T follicular helper cell (primary cell): Measurements from ENCODE around the gene TM9SF1.
A peak's percentile ranks its signal among the peaks of the same experiment; 100 is the strongest.
"Not testable (repeated sequence)": the region's sequence is repeated elsewhere in the genome, so short reads cannot be mapped to it uniquely, and the experiment has no call there.

Experiments
- DNase-seq: peaks from one replicate; pipeline ENCODE4 v3.0.0-alpha.2; 2020; ENCODE audit warnings: low read depth

Gene TM9SF1

DNA sequence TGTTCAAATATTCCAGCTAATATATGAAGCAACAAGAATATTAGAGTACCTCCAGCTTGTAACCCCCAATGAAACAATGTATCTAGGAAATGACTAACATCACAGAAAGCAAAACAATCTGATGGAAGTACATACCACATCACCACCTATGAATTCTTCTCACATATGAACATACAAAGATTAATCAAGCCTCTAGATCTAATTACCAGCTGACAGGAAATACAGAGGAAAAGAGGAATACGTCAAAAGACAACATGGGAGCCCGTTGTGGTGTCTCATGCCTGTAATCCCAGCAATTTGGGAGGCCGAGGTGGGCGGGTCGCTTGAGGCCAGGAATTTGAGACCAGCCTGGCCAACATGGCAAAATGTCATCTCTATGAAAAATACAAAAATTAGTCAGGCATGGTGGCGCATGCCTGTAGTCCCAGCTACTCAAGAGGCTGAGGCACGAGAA lies 29.4 kb upstream of the TM9SF1 start:
- DNase-seq, result no peak

DNA sequence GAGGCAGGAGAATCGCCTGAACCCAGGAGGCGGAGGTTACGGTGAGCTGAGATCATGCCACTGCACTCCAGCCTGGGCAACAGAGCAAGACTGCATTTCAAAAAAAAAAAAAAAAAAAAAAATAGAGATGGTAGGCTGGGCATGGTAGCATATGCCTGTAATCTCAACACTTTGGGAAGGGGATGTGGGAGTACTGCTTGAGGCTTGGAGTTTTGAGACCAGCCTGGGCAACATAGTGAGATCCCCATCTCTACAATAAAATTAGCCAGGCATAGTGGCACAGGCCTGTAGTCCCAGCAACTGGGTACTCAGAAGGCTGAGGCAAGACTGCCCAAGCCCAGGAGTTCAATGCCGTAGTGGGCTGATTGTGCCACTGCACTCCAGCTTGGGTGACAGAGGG lies 27.7 kb upstream of the TM9SF1 start:
- DNase-seq, result not testable (repeated sequence)

DNA sequence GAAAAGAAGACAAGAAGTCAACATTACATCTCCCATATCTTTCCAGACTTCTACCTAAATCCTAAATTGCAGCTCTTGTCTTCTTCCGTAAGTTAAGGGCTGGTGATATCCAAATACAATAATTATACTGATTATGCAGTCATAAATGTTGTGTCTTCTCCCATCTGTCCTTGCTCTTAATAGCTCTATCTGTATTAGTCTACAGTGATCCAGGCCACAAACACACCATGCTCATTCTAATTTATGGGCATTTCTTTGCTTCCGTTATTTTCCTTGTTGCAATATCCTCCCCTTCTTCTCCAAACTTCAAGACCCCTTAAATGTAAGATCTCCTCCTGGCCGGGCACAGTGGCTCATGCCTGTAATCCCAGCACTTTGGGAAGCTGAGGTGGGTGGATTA lies 24.3 kb upstream of the TM9SF1 start:
- DNase-seq, result no peak

DNA sequence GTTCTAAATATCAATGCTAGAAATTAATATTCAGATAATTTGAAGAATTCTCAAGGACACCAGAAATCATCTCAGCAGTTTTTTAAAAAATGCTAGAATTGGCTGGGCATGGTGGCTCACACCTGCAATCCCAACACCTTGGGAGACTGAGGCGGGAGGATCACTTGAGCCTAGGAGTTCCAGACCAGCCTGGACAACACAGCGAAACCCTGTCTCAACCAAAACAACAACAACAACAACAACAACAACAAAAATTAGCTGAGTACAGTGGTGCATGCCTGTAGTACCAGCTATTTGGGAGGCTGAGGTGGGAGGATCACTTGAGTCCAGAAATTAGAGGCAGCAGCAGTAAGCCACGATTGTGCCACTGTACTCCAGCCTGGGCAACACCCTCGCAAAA lies 23.8 kb upstream of the TM9SF1 start:
- DNase-seq, result no peak

DNA sequence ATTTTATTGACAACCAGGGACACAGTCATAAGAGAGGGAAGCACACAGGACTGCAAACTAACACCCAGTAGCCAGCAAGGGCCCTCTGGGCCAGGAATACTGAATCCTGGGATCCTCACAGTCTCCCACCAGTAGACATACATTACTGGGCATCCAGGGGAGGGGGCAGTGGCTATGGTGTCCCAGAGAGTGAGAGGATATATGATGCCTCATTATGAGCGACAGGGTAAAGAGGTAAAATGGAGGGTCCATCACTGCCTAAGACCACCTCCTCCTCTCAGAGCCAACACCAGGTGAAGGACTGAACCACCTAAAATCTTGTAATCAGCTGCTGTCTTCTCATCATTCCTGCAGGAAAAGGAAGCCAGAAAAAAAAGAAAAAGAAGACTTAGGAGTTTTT lies 21.6 kb upstream of the TM9SF1 start:
- not testable (repeated sequence) for DNase-seq

DNA sequence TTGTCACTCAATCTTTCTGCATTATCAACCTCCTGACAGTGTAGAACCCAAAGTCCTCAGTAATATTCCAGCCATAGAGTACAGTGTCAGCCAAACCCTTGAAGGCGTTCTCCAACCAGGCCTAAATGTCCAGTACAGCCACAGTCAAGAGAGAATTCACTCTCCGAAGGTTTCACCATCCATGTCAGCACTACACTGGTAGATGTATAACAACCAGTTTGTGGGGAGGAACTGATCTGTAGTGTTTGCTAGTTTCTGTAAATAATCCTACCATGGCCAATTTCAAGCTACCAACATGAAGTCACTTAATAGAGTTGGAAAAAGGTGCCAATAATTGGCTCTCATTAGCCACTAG lies 21.1 kb upstream of the TM9SF1 start:
- DNase-seq, result no peak

DNA sequence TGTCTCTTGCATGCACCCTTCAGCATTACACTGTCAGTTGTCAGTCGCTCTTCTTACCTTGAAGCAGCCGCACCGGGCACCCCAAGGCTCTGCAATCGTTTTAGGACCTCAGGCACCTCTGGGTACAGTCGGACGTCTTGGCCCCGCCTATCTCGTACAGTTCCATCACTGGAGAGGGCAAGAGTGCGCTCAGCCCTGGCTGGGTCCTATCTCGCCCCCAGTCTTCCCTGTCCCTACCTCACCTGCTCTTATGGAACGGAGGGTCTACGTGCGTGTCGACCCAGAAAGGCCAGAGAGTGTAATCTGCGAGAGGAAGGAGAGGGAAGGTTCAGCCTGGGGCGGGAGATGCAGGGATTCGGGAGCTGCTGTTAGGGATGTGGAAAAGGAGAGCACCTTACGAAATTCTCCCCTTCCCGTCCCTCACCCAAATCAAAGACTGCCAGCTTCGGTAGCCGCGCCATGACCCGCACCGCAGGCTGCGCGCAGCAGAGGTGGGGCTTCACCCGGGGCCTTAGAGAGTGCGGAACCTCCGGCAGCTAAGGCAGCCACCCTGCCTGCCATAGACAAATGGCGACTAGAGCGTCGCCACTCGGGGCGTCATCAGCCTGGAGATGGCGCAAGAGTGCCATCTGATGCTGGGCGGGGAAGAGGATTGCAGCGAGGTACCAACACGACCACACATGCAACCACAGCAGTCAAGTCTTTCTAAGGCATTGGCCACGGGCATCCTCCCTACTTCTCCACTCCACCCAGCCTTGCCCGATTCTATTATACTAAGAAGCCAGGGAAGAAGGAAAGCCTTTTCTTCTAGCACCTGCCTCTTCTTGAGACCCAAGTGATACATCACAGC lies 20.5 kb upstream of the TM9SF1 start, which contains the start of gene MDP1:
MDP1 (minus strand) TSS at position 572 of the 850 bp plus-strand sequence; CDS start at position 461, 111 bp downstream.
- DNase-seq, result peak; percentile 84

DNA sequence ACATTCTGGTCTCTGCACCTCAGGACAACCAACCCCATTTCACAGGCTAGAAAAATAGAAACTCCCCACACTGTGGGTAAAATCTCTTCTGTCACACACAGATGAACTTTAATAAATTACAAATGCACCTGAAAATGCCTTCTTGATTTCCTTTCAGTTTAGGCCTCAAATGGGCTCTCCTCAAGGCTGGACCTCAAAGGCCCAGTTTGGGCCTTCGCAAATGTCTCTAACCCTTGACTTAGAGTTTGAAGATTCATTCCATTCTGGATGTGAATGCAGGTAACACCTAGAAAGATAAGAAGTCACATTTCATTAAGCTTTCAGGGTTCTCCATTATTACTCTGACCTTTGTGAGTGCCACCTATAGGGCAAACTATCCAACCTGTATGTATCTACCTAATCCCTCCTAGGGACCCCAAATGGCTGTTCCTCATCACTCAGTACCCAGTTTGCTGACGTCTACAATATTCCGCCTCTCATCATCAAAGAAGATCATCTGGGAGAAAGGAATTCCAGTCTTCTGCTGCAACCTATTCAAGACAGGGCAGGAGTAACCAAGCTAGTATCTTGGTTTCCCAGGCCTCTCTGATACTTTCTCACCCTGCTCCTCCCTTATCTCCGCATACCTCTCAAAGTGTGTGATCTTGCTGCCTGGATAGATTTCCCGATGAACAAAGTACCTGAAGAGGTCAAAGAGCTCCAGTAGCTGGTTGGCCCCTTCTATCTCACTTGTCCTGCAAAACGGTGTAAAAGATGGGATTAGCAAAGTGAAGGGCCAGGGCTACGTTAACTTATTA lies 18.8 kb upstream of the TM9SF1 start:
- DNase-seq, result no peak

DNA sequence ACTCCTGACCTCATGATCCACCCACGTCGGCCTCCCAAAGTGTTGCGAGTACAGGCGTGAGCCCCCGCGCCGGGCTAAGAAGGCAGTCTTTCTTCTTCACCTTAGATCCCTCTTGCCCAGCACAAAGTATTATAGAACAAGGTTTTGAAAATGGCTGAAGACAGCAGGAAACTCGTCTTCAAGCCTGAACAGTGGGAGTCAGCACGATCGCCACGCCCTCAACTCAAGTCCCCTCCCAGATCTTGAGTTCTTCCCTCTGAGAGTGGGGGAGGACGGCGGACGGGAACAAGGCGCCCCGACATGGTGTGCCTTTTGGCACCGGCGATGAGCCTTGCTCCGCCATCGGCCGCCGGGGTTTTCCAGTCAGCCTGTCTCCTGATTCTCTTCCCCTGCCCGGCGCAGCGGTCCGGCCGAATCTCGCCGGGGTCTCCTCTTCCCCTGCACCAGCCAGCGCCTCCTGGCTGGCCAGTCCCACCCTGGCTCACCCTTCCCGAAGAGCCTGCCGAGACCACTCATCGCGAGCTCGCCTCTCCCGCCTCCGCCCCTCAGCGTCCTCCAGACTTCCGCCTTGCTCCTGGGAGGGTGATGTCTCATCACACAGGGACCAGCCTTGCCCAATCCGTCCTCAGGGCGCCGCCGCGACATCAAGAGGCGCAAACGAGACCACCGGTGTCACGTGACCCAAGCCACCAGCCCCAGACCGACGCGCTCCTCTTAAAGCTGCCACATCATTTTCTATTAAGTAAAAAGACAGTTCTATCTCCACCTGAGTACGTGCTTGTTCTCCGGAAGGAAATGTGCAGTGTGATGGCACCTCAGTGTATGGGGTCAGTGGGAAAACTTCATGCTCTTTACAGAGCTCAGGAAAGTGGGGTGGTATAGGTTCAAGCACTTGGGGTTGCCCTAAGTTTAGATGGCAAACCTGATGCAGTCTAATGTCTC lies 18.0 kb upstream of the TM9SF1 start, which contains the start of gene CHMP4A:
CHMP4A (minus strand) TSS at position 565 of the 942 bp plus-strand sequence; CDS start at position 516, 49 bp downstream.
- DNase-seq, result peak; percentile 94

DNA sequence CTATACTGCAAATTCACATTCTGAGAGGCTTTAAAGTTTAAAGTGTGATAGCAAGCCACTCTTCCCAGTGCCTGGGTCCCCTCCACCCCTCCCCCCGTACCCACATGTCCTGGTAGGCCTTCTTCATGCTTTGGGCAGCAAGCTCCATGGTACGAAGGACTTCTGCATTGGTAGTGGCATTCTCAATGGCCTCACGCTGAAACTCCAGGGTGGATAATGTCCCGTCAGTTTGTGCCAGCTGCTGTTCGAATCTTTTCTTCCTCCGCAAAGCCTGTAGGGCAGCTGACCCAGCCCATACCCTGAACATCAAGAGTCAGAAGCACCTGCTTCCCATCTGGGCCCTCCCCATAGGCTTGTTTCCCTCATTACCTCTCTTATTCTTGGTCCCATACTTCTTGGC lies 16.1 kb upstream of the TM9SF1 start:
- no peak for DNase-seq

DNA sequence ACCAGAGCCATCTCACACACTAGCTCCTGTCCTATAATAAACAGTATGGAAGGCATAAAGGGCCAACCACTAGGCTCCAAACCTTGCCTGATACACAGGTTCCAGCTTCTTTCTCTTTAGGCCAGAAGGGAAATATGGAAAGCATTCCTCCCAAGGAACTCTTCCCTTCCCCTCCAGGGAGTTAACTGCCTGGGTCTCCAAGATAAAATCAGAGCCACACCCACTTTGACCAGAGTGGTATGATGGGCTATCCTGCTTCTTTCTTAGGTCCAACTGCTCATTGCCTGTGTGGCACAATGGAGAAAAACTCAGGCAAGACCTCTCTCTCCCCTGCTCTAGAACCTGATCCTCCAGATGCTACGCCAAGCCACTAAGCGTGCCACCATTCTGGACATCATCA lies 12.4 kb upstream of the TM9SF1 start:
- DNase-seq, result no peak

DNA sequence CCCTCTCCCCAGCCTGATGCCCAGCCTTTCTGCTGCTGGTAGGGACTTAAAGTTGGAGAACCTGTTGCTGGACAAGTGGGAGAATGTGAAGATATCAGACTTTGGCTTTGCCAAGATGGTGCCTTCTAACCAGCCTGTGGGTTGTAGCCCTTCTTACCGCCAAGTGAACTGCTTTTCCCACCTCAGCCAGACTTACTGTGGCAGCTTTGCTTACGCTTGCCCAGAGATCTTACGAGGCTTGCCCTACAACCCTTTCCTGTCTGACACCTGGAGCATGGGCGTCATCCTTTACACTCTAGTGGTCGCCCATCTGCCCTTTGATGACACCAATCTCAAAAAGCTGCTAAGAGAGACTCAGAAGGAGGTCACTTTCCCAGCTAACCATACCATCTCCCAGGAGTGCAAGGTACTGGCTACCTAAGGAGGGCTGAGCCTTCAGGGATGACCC lies 11.9 kb upstream of the TM9SF1 start:
- no peak for DNase-seq

DNA sequence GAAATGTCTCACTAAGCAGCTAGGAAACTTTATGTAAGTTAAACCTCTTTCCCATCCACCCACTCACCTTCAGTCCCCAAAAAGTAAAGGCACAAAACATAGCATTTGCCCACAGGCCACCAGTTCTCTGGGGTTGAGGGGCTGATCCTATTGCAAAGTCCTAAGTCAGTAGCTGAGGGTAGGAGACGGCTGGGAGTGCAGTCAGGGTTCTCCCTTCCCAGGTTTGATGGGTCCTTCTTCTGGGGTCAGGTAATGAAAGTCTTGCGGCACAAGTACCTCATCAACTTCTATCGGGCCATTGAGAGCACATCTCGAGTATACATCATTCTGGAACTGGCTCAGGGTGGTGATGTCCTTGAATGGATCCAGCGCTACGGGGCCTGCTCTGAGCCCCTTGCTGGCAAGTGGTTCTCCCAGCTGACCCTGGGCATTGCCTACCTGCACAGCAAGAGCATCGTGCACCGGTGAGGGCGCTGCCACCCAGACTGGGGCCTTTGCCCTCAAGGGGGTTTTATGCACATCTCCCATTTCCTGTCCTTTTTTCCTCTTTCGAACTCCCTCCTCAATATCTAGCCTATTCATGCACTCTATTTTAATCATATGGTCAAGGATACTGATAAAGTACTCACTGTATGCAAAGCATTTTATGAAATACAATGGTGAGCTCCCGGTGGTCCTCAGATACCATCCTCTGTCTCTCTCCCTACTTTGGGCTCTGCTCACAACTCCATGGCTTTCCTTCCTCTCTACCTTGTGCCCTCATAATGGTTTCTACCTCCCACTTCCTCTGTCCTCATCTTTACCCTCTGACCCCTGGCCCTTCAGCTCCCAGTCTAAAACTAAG lies 11.2 kb upstream of the TM9SF1 start:
- DNase-seq, result no peak

DNA sequence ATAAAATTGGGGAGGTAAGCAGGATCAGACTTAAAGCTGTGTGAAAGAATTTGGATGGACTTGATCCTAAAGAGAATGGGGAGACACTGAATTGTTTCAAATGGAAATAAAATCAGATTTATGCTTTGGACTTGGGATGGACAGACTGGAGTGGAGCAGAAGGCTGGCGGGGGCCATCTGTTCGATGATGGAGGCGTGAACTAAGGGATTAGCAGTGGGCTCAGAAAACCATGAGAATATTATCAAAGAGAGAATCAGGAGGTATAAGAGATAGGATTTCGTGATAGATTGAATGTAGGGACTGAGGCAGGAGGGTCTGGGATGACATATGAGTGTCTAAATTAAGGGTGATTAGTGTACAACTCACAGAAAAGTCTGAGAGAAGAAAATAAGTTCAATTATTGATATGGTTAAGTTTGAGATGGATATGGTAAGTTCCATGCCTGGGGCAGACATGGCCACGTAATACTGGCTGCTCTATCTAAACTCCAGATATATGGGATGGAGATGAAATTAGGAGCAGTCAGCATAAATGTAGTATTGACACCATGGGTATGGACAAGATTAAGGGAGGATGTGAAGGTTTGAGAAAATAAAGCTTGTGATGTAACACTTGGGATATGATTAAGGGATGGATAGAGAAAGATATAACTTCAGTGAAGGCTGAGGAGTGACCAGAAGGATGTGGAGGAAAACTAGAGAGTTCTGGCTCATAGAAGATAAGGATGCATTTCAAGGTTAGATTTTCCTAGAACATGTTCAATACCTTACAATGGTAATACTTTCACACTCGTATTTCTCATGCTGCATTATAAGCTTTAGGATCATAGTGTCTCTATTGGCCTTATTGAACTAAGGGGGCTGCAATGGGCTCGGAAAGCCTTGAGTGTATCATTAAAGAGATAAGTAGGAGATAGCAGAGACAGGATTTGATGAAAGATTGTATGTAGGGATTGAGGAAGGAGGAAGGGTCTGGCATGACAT lies 9.2 kb upstream of the TM9SF1 start:
- DNase-seq, result no peak

DNA sequence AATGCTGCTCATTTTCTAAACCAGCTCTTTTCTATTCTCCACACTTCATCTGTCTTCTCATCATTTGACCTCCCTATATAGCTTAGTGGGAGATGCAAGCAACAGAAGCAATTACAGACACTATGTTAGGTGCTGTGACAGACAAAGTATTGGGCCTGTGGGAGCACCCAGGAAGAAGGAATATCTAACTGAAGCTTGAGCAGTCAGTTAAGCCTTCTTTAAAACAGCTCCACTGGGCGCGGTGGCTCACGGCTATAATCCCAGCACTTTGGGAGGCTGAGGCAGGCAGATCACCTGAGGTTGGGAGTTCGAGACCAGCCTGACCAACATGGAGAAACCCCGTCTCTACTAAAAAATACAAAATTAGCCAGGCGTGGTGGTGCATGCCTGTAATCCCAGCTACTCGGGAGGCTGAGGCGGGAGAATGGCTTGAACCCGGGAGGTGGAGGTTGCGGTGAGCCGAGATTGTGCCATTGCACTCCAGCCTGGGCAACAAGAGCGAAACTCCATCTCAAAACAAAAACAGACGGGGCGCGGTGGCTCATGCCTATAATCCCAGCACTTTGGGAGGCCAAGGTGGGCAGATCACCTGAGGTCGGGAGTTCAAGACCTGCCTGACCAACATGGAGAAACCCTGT lies 8.1 kb upstream of the TM9SF1 start:
- not testable (repeated sequence) for DNase-seq

DNA sequence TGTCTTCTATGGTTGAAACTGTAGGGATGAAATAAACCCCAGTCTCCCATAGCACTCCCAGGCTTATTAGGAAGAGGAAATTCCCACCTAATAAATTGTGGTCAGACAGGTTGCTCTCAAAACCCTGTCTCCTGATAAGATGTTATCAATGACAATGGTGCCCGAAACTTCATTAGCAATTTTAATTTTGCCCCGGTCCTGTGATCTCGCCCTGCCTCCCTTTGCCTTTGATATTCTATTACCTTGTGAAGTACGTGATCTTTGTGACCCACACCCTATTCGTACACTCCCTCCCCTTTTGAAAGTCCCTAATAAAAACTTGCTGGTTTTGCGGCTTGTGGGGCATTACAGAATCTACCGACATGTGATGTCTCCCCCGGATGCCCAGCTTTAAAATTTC lies 7.3 kb upstream of the TM9SF1 start:
- not testable (repeated sequence) for DNase-seq

DNA sequence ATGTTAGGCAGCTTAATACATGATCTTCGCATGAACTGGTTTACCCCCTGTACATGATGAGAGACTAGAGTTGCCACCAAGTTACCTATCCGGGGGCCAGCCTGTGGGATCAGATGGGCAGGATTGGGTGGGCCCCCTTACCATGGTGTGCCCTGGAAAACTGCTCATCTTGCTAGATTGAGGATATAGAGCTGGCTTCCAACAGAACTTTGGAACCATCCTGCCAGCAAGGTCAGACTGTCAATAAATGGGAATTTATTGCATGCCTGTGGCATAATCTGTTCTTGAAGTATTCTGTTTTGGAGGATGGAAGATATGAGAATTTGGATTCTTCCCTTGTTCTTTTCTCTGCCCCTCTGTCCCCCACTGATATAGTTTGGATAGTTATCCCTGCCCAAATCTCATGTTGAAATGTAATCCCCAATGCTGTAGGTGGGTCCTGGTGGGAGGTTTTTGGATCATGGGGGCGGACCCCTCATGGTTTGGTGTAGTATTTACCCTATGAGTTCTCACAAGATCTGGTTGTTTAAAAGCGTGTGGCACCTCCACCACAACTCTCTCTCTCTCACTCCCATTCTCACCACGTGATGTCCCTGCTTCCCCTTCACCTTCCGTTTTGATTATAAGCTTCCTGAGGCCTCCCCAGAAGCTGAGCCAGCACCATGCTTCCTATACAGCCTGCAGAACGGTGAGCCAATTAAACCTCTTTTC lies 3.7 kb upstream of the TM9SF1 start:
- DNase-seq, result no peak

DNA sequence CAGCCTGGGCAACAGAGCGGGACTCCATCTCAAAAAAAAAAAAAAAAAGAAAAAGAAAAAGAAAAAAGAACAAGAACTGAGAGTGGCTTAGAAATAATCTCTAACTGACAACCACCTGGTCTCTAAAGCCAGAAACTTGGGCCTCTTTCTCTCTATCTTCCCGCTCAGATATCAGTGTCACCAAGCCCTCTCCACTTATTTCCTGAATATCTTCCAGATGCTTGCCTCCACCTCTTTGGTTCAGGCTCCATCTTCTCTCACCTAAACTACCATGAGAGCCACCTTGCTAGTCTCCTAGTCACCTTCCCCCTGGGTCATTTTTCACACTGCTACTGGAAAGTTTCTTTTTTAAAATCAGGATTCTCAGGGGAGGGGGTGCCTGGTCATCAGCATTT lies 1.8 kb upstream of the TM9SF1 start:
- no peak for DNase-seq
